ENCODE measurements around the gene CERS6.

DNA sequence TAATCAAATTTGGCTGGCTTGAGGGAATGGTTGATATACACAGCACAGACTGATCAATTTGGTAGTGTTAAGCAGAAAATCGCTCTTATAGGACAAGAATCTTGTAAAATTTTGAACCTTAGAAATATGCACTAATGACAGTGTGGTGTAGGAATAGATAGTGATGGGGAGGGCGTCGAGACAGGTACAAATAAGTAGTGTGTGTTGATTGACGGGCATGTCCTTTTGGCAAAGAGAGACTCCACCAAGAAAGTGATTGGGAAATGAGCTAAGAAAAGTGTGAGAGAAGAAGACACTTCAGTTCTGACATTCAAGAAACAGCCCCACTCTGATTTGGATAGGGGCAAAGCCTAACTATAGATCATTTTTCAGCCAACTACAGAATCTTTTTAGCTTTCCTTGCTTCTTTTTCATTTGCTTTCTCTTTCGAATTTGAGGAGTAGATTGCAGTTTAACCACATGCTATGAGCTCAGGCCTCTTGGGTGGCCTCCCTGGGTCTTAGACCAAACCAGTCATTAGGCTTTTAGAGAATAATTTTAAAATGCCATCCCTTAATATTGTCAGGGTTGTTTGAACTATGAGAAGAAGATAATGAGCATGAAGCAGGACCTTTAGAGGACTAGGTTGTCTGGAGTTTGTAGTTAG is 127.1 kb downstream of the CERS6 start:
- TF ChIP-seq RCOR1 (conservative IDR thresholded peaks at IDR 0.05; ENCODE audit: low read depth, low read length) (no peak), HDGF (IDR thresholded peaks at IDR 0.05) (no peak), EZH2 (IDR thresholded peaks at IDR 0.05; ENCODE audit: borderline replicate concordance, control insufficient read depth, low read depth, low read length) (no peak), EP300 (IDR thresholded peaks at IDR 0.05; ENCODE audit: borderline replicate concordance in 1 of 2, control insufficient read depth in 1 of 2, low read depth in 2 of 2, low read length in 2 of 2) (no peak), SRF (IDR thresholded peaks at IDR 0.05; ENCODE audit: low read depth in 2 of 2, low read length in 2 of 2) (no peak), MYB (IDR thresholded peaks at IDR 0.05; ENCODE audit: borderline replicate concordance, low read depth, low read length) (no peak), NFYA (IDR thresholded peaks at IDR 0.05; ENCODE audit: borderline replicate concordance, low read depth, low read length) (no peak), POLR2AphosphoS5 (IDR thresholded peaks at IDR 0.05; ENCODE audit: low read length) (no peak), NR2C2 (IDR thresholded peaks at IDR 0.05; ENCODE audit: borderline replicate concordance, control insufficient read depth, insufficient read length, low read depth) (no peak), JUNB (IDR thresholded peaks at IDR 0.05) (no peak), POLR2A (IDR thresholded peaks at IDR 0.05; ENCODE audit: low read depth, low read length) (no peak)
- TF ChIP-seq, protein P1, sequence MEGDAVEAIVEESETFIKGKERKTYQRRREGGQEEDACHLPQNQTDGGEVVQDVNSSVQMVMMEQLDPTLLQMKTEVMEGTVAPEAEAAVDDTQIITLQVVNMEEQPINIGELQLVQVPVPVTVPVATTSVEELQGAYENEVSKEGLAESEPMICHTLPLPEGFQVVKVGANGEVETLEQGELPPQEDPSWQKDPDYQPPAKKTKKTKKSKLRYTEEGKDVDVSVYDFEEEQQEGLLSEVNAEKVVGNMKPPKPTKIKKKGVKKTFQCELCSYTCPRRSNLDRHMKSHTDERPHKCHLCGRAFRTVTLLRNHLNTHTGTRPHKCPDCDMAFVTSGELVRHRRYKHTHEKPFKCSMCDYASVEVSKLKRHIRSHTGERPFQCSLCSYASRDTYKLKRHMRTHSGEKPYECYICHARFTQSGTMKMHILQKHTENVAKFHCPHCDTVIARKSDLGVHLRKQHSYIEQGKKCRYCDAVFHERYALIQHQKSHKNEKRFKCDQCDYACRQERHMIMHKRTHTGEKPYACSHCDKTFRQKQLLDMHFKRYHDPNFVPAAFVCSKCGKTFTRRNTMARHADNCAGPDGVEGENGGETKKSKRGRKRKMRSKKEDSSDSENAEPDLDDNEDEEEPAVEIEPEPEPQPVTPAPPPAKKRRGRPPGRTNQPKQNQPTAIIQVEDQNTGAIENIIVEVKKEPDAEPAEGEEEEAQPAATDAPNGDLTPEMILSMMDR (IDR thresholded peaks at IDR 0.05 in 2 of 3, conservative IDR thresholded peaks at IDR 0.05 in 1 of 3; ENCODE audit: control insufficient read depth in 2 of 3, extremely low read depth in 1 of 3, insufficient read depth in 1 of 3, low read depth in 3 of 3, low read length in 3 of 3) = no peak
- TF ChIP-seq, protein P2, sequence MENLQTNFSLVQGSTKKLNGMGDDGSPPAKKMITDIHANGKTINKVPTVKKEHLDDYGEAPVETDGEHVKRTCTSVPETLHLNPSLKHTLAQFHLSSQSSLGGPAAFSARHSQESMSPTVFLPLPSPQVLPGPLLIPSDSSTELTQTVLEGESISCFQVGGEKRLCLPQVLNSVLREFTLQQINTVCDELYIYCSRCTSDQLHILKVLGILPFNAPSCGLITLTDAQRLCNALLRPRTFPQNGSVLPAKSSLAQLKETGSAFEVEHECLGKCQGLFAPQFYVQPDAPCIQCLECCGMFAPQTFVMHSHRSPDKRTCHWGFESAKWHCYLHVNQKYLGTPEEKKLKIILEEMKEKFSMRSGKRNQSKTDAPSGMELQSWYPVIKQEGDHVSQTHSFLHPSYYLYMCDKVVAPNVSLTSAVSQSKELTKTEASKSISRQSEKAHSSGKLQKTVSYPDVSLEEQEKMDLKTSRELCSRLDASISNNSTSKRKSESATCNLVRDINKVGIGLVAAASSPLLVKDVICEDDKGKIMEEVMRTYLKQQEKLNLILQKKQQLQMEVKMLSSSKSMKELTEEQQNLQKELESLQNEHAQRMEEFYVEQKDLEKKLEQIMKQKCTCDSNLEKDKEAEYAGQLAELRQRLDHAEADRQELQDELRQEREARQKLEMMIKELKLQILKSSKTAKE (IDR thresholded peaks at IDR 0.05; ENCODE audit: low read depth, poor library complexity, severe bottlenecking) = no peak
- TF ChIP-seq, protein P3, sequence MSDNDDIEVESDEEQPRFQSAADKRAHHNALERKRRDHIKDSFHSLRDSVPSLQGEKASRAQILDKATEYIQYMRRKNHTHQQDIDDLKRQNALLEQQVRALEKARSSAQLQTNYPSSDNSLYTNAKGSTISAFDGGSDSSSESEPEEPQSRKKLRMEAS (IDR thresholded peaks at IDR 0.05; ENCODE audit: low read depth, low read length) = no peak

Measured in GM12878 (cell line).